GM06990 (cell line): Measurements from ENCODE around the gene RANBP10.

ENCODE experiments used
- DNase-seq: peaks from one replicate; pipeline ENCODE4 v3.0.0-alpha.2; 2011; ENCODE audit not compliant: insufficient read length; ENCODE audit errors: extremely low read depth
- H3K27me3 ChIP-seq: replicated peaks from 2 replicates; pipeline ENCODE4 v1.6.0; 2011; ENCODE audit warnings: low read length; ENCODE audit not compliant: control insufficient read depth, insufficient read depth
- H3K36me3 ChIP-seq: 2 replicates; pipeline ENCODE4 v1.5.1; 2011; ENCODE audit warnings: low read length; ENCODE audit not compliant: control insufficient read depth, insufficient read depth
- H3K4me3 ChIP-seq: replicated peaks from 2 replicates; pipeline ENCODE4 v1.5.1; 2011; ENCODE audit warnings: low read depth, mild to moderate bottlenecking, control low read depth, low read length
- TF ChIP-seq, protein P1 (sequence below): IDR thresholded peaks from 2 replicates; pipeline ENCODE4 v1.5.1; 2011; ENCODE audit warnings: low read length, control low read depth, mild to moderate bottlenecking, inconsistent platforms; ENCODE audit not compliant: insufficient read depth, poor library complexity, severe bottlenecking

The RANBP10 gene

DNA sequence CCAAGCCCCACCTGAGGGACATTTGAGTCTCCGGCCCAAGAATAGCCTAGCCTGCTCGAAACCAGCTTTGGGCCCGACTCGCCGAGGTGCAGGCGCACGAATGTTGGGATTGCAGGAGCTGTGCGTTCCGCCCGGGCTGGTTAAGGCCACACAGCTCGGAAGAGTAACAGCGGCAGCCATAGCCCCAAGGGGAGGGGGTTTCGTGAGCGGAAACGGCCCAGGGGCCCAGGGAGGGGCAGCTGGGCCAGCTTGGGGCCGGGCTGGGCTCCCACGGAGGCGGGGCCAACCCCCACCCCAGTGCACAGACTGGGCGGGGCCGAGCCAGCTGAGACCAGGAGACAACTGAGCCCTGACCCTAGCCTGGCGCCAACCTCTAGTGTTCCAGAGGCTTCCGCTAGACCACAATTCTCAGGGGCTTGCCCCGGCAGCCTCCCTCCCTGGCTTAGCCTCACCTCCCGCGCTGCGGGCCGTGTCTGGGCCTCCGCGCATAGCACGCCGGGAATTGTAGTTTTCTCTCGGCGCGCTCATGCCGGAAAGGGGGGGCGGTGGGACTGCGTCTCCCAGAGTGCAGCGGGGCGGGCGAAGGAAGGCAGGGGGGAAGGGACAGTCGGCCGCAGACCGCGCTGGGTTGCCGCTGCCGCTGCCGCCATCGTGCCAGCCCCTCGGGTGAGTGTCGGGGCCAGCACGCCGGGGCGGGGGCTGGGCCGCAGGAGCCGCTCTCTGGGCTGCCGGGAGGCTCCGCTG lies 40.1 kb upstream of the RANBP10 start, which contains the start of gene NUTF2:
NUTF2 (plus strand) TSS at position 614 of the 744 bp plus-strand sequence. CDS start 18,198 bp downstream, outside the sequence.
- Histone ChIP-seq H3K27me3 (no peaks in the 10 kb centered on the region), H3K36me3 (no peaks in the 10 kb centered on the region), H3K4me3 (peak within 1 kb of the TSS; percentile 96)
- DNase-seq = peak; percentile 95
- TF ChIP-seq, protein P1, sequence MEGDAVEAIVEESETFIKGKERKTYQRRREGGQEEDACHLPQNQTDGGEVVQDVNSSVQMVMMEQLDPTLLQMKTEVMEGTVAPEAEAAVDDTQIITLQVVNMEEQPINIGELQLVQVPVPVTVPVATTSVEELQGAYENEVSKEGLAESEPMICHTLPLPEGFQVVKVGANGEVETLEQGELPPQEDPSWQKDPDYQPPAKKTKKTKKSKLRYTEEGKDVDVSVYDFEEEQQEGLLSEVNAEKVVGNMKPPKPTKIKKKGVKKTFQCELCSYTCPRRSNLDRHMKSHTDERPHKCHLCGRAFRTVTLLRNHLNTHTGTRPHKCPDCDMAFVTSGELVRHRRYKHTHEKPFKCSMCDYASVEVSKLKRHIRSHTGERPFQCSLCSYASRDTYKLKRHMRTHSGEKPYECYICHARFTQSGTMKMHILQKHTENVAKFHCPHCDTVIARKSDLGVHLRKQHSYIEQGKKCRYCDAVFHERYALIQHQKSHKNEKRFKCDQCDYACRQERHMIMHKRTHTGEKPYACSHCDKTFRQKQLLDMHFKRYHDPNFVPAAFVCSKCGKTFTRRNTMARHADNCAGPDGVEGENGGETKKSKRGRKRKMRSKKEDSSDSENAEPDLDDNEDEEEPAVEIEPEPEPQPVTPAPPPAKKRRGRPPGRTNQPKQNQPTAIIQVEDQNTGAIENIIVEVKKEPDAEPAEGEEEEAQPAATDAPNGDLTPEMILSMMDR = no peak

DNA sequence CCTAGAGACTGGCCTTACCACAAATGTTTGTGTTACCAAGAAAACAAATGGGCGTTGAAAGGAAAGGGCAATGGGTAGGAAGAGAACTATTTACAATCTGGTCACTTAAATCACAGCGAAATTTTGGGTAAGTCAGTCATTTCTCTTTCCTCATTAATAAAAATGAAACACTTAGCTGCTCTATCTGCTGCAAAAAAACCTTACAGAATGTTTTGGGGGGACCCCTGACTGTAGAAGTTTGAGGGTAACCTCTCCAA lies 39.6 kb upstream of the RANBP10 start:
- TF ChIP-seq, protein P1 = no peak
- Histone ChIP-seq H3K36me3 (no peaks in the 10 kb centered on the region), H3K4me3 (peak overlapping the region; percentile 96), H3K27me3 (no peaks in the 10 kb centered on the region)
- DNase-seq = no peak

DNA sequence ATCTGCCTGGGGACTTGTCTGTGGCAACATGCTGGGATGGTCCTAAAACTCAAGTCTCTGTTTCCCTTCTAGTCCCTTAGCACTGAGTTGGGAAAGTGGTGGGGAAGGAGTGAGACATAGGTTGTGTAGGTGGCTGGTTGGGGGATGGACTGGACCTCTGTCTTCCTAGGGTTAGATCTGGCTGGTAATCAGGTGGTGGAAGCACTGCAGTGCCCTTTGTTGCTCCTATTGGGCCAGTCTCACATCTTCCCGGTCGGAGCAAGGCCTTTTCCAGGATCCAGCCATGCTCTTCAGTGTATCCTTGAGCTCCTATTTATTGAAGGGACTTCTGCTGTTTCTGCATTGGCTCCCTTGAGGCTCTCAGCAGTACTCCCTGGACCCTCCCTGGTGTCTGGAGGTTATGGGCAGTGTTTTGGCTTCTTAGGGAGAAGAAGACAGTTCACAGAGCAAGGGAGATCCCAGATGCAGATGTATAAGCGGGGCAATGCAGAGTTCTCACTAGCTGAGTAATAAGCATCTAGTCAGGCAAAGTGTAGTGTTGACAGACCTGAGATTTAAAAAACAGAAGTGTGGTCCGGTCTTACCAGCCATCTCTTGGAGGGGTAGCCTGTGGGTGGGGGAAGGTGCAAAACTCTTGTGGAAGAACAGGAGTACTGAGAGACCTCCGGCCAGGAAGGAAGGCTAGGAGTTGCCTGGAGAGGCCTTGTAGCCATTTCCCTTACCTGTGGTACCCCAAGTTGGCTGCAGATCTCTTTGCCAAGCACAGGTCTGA lies 39.1 kb upstream of the RANBP10 start:
- TF ChIP-seq, protein P1 = no peak
- no peak for DNase-seq
- Histone ChIP-seq H3K36me3 (no peaks in the 10 kb centered on the region), H3K4me3 (peak overlapping the region; percentile 96), H3K27me3 (no peaks in the 10 kb centered on the region)

DNA sequence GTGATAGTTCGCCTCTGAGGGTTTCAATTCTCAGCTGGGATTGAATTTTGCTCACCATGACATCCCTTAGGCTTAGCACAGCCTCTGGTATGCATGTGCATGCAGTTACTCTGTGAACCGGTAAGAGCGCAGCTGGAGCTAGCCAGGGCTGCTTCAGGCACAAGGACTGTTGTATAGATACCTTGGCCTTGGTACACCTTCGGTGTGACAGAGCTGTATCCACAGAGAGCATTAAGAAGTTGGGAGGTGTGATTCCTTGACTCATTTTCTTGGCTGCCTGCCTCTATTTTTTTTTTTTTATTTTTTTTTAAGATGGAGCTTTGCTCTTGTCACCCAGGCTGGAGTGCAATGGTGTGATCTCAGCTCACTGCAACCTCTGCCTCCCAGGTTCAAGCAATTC lies 38.1 kb upstream of the RANBP10 start:
- TF ChIP-seq, protein P1 = no peak
- no peak overlapping the region for H3K4me3 ChIP-seq
- no peaks in the 10 kb centered on the region for H3K36me3 ChIP-seq
- no peaks in the 10 kb centered on the region for H3K27me3 ChIP-seq
- DNase-seq = no peak

DNA sequence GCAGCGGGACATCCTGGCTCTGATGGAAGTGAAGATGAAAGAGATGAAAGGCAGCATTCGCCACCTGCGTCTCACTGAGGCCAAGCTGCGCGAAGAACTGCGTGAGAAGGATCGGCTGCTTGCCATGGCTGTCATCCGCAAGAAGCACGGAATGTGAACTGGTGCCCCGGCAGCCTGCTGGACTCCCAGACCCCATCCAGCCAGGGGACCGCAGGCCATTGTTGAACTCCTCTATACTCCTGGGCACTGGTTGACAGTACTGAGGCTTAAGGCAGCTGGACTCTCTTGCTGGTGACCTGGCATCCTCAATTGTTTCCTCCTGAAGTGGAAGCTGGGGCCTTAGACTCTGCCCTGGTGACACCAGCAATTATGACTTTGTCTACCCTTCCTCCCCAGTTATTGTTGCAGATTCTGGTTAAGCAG lies 37.0 kb upstream of the RANBP10 start:
- TF ChIP-seq, protein P1 = no peak
- Histone ChIP-seq H3K27me3 (no peaks in the 10 kb centered on the region), H3K4me3 (peak overlapping the region; percentile 94), H3K36me3 (no peaks in the 10 kb centered on the region)
- no peak for DNase-seq
